Stimulated activated CD4-positive, alpha-beta T cell treated with anti-CD3 and anti-CD28 coated beads, Interleukin-4, amount 100 ng/mL, for 1 hour (primary cell): ENCODE measurements around the gene PEX5L.
"Not testable (repeated sequence)": the region's sequence is repeated elsewhere in the genome, so short reads cannot be mapped to it uniquely, and the experiment has no call there.

Experiments
- DNase-seq: peaks from one replicate; pipeline ENCODE4 v3.0.0-alpha.2; 2020

The PEX5L gene

DNA sequence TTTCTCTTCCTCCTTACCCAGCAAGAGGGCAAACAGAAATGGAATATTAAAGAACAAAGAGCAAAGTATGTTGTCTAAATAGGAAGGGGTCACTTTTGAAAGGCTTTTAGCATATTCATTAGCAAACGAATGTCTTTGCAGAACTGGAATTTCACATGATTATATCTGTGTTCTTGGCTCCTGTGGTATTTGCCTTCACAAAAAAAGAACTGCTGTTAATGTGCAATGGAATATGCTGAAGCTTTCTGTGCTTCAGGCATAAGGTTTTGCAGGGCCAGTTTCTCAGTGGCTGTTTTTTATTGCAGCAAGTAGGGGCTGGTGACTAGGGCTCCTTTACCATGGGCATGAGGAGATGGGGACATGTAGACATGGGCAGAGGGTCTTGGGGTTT lies 210.5 kb downstream of the PEX5L start:
- DNase-seq: no peak

DNA sequence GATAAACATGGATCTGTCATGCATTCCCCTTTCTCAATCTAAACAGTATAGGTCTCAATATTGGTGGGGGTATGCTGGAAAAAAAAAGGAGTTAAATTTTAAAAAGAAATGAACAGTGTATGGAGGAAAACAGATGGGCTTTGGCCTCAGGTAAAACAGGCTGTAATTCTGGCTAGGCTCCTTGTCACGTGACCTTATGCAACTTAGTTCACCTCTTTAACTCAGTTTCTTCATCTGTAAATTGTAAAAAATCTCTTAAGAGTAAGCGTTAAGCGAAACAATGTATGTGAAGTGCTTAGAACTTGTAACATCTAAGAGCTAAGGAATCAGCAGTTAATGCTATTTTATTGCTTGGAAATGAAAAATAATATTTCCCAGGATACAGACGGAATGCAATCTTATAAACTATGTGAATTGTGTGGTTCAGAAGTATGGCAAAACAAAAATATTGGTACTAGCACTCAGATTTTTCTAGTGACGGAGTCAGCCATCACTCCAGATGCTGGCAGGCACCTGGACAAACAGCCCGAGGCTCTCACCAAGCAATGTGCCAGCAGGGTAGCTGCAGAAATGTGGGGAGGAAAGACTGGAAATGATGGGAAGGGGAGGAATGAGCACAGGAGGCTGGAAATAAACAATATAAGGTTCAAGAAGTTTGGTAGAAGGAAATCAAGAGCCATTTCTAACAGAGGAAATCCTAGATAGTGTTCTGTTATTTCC lies 211.1 kb downstream of the PEX5L start:
- no peak for DNase-seq

DNA sequence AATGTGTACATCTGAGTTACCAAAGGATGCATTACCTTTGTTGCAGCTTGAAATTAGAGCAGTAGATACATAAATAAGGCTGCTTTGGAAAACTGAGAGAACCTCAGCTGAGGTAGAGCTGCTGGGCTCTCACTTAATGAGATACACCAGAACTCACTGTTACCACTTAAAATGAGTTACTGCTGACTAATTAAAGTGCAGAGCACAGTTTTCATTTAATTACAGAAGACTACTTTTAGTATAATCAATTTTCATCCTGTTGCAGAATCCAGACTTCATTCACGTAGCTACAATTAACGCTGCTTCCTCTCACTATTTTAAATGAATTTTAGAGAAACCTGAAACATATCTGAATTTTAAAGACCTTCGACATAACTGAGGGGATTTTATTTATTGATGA lies 214.4 kb downstream of the PEX5L start:
- DNase-seq: no peak

DNA sequence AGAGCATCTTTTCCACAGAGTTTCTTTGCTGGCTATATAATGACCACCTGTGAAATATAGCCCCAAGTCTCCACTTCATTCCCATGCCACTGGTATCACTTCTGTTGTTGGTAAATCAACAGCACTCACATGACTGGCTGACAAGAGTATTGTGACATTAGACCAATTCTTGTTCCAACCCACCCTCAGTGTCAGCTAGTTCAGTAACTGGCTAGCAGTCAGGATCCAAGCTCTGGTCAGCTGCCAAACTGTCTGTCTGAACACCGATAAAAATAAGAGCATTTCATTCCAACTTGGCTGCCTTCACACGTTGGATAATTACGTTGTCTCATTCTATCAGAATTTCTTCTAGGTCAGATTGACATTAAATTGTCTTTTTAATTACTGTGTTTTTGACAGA lies 217.4 kb downstream of the PEX5L start:
- DNase-seq: no peak

DNA sequence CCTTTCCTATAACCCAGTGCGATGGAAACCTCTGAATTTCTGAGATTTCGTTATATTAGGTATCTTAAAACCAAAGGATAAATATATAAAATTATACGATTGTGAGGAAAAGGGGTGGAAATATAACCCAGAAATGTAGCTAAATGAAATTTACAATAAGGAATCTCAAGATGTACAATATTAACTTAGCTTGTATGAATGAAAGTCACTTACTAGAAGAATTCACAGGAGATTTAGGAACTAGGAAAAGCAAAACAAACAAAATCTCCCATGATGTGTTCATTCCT lies 224.7 kb downstream of the PEX5L start:
- DNase-seq: no peak

DNA sequence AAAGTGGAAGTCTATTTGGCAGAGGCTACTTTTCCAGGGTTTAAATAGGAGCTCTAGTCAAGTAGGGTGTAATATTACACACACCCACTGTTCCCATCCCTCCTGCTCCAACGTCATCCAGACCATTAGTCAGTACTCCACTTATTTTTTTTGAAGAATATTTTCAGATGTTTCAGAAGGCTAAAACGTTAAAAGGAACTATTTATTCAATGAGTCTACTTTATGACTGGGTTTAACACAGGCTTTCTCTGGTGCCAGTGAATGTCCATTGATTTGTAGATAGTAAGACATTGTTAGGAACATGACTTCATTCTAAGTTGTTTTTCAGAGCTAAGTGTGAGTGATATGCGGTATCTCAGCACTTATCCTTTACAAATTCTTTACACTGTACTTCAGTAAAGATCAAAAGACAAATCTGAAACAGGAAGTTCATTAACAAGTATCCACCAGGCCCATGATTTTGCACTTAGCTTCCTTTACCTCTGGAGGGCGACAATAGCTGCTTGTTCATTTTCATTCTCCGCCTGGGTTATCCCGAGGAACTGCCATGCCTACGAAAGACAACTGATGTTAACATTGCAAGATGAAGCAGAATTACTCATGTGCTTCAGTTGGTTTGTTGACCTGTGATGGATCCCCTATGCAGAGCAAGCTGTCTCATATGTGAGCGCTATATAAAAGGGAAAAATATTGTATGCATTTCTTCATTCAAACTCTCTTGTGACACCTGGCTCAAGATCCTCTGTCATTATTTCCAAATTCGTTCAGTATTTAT lies 225.2 kb downstream of the PEX5L start:
- DNase-seq: no peak

DNA sequence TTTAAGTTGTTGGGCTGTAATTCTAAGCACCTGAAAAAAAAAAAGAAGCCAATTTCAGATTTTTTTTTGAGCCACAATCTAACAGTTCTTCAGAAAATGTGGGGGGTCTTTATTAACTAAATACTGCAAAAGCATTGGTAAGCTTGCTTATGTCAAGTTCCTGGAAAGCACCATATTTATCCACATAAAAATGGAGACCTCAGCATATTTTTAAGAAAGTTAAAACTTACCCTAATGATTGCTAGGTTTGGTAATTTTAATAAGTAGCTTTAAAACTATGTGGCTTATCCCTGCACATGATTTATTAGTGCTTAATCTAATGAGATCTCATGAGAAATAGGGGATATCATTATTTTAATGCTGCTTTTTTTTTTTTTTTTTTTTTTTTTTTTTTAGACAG lies 227.1 kb downstream of the PEX5L start:
- no peak for DNase-seq

DNA sequence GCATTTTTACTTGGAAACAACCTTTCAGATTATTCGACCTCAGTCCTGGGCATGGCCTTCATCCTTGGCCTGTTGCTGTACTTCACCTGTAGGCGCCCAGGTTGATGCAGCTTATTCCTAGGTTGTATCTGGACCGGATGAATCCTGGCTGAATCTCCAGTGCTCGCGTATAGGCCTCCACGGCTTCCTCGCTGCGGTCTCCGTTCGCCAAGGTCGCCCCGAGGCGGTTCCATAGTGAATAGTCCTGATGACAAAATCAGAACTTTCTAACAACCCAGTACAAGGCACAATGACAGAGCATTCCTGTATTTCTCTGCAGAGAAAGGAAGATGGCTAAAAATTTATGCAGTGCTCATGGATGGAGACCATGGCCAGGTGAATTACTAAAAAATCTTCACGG lies 229.1 kb downstream of the PEX5L start:
- no peak for DNase-seq

DNA sequence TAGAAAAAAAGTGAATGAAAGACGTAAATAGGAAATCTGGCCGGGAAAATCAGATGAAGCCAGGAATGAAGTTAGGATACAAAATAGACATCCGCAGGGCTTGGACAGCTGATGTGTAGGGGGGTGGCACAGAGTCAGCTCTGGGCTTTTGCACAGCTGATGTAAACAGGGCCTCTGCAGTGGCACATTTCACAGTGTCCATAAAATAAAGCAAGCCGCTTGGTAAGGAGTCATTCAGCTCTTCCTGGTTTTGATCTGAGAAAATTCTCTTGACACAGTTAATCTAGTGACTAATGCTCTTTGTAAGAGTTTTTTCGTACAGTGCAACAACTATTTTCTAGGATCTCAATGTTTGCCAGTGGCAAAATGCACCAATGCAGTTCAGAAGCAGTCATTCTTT lies 230.6 kb downstream of the PEX5L start:
- no peak for DNase-seq

DNA sequence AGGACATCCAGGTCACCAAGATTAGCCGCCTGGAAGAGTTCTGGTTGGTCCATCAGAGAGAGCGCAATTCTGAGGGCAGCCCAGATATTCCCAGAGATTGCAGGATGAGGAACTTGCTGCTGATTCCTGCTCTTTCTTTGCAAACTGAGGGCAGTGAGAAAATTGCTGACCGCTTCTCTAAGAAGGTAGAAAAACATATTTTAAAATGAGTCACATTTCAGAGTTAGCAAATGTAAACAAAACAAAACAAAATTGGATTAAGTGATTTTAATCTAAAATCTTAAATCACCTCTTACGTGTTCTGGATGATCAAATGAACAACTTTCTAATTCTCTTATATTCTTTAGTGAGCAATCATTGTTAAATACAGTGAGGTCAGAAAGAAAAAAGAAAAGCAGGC lies 234.9 kb downstream of the PEX5L start:
- DNase-seq: no peak

DNA sequence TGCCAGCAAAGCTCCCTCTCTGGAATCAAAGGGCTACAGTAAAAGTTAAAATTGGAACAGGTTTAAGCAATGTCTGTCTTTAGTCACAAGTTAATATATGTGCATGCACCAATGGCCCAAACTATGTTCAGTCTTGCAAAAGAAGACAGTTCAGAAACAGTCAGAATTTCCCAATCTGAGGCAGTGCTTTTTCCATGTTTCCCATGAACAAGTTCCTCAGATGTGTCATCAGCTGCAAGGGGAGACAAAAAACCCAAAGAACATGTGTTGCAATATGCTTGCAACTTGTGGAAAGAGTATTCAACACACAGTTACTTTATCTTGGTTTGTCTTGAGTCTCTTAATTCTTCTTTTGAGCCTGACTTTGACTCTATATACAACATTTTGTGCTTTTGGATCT lies 235.5 kb downstream of the PEX5L start:
- DNase-seq: no peak

DNA sequence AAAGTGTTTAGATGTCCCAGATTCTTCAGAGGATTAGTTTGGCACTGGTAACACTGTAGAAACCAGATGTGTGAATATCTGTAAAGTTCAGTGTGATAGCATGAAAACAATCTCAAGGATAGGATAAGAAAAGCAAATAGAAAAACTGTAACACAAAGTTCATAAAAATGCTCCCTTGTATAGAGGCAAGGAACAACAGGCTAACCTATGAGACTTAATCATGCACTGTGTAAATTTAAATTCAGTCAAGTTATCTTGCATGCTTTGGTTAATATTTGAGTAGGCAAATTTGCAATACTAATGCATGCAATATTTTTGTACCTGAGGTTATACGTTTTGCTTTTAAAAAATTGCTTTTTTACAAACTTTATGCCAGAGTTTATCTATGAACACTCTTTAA lies 239.5 kb downstream of the PEX5L start:
- DNase-seq: no peak

DNA sequence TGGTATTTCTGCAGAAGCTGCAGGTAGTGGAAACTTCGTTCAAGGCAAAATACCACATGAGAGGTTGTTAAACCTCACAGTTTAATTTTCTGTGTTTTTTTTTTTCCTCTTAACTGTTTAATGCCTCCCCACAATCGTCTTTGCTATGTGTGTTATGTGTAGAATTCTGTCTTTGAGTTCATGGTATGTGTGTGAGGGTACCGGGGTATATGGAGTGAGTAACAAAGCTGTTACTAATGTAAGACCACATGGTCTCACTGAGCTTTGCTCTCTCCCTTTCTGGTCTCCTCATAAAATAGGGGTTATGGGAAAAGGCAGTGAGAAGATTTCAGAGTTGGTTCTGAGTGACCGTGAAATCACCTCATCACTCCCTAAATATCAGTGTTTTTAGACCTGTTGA lies 240.3 kb downstream of the PEX5L start:
- no peak for DNase-seq

DNA sequence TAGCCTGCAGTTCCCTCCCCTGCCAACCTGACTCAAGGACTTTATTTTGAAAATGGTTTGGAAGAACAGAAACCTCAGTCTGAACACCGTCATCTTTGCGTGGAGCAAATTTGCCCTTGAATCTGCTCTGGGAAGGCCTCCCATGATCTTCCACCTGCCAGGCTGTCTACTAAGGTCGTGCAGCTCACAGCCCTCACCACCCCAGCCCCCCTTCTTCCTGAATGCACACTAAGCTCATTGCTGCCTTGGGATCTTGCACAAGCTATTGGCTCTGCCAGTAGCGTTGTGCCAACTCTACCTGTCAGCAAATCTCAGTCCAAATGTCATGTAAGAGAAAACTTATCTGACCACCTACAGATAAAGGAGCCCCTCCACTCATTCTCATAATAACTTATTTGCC lies 242.4 kb downstream of the PEX5L start:
- no peak for DNase-seq

DNA sequence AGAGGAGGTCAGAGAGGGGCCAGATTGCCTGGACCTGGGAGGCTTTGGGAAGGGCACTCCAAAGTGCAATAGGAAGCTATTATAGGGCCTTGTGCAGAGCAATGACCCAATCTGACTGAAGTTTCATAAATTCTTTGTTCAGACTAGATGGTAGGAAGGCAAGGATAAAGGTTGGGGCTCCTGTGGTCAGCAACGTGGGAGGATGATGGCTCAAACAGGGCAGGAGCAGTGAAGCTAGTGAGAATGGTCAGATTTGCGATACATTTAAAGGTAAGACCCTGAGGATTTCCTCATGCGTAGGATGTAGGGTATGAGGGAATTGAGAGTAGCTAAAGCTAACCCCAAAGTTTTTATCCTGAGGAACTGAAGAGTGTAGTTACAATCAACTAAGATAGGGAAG lies 244.9 kb downstream of the PEX5L start:
- DNase-seq: no peak

DNA sequence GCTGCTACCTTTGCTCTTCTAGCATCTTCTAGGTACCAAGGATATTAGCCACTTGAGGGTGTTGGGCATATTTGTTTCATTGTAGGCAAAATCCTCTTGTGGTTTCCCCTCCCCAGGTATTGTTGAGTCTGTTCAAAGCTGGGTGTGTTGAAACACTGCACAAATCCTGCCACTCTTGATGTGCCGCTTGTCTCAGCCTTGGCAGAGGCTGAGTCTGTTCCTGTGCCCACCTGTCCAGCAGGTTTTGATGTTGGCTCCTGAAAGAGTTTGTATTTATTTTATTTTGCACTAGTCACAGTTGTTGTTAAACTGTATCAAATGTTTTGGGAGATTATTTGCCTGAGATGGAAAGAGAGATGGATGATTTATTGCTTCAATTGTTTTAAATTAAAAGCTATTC lies 247.7 kb downstream of the PEX5L start:
- DNase-seq: no peak

DNA sequence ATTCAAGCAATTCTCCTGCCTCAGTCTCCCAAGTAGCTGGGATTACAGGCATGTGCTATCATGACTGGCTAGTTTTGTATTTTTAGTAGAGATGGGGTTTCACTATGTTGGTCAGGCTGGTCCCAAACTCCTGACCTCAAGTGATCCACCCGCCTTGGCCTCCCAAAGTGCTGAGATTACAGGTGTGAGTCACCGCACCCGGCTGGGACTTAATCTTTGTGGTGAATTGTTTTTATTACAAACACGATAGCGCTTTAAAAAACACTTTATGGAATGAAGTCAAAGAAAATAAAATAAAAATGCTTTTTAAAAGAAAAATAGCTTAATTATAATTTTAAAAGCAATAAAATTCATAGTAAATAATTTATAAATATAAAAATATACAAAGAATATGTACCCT lies 253.9 kb downstream of the PEX5L start:
- not testable (repeated sequence) for DNase-seq

DNA sequence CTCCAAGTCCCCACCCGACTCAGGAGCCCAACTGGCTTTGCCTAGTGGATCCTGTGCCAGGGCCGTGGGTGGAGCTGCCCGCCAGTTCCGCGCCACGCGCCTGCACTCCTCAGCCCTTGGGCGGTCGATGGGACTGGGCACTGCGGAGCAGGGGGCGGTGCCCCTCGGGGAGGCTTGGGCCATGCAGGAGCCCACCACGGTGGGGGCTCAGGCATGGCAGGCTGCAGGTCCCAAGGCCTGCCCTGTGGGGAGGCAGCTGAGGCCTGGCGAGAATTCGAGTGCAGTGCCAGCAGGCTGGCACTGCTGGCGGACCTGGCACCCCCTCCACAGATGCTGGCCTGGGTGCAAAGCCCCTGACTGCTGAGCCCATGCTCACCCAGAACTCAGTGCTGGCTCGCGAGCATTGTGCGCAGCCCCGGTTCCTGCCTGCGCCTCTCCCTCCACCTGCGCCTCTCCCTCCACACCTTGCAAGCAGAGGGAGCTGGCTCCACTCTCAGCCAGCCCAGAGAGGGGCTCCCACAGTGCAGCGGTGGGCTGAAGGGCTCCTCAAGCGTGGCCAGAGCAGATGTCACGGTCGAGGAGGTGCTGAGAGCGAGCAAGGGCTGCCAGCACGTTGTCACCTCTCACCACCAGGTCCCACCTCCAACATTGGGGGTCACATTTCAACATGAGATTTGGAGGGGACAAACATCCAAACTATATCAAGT lies 261.2 kb downstream of the PEX5L start:
- DNase-seq: no peak

DNA sequence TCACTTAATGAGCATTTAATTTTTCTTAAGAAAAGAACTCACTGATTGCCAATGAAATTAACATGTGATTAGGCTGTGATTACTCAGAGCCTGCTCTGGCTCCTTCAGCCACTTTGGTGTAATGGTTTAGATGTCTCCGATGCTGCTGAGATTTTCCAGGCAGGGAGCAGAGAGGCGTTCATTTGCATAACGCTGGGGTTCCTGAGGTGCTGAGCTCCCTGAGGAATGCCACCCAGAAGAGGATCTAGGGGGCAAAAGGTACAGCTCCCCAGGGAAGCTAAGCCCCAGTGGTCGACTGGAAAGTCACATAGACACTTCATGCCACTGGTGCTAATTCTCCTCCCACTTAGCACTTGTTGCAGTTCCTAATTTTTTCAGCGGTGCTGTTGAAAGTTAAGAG lies 264.4 kb downstream of the PEX5L start:
- no peak for DNase-seq

DNA sequence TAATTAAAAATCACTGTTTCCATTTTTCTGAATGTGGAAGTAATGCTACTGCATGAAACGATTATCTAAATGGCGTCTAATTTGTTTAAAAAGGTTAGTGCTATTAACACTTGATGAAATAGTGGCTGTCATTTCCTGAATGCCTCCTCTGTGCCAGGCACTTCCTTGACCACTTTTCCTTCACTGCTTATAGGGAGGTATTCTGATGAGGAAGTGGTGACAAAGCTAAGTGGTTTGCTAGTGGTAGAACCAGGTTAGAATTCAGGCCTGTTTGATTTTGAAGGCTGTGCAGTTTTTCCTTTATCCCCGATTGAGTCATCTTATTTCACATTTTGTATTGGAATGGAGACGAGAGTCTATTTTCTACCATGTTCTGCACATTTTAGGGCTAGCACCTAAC lies 264.9 kb downstream of the PEX5L start:
- DNase-seq: no peak

DNA sequence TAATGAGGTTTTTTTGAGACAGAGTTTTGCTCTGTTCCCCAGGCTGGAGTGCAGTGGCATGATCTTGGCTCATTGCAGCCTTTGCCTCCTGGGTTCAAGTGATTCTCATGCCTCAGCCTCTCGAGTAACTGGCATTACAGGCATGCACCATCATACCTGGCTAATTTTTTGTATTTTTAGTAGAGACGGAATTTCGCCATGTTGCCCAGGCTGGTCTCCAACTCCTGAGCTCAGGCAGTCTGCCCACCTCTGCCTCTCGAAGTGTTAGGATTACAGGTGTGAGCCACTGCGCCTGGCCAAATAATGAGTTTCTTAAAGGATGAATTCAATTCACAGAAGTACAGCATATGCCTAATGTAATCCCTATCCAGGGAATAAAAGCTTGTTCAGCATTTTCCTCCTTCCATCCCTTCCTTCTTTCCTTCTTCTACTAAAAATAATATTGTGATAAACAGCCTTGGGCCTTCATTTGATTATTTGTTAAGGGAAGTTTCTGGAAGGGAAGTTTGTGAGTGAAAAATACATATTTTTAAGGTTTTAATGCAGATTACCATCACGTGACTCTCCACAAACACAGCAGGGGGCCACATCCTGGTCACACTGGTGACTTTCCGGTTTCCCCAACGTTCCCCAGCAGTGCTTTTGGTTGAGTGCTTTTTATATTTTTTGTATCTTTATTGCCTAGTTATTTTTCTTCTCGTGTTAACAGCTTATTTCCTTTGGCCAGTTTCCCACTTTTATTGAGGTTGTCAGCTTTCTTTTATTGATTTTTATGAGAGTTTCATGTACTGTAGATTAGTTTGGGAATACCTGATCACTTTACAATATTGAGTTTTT lies 267.1 kb downstream of the PEX5L start:
- DNase-seq: no peak

DNA sequence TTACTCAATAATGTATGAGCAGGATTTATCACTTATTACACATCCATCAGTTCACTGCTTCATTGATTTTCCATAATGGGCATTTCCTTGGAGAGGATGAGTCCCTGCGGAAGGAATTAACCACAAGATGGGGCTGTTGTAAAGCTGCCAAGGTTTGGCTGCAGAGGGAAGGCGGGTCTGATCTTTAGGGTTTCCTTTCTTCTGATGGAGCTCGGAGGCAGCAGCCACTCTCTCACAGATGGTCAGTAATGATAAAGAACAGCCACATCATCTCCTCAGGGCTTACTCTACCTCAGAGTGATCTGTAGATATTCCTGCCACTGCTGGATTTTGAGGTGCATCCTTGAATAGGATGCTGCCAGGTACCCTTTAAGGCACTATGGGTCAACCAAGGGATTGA lies 268.7 kb downstream of the PEX5L start:
- DNase-seq: no peak

DNA sequence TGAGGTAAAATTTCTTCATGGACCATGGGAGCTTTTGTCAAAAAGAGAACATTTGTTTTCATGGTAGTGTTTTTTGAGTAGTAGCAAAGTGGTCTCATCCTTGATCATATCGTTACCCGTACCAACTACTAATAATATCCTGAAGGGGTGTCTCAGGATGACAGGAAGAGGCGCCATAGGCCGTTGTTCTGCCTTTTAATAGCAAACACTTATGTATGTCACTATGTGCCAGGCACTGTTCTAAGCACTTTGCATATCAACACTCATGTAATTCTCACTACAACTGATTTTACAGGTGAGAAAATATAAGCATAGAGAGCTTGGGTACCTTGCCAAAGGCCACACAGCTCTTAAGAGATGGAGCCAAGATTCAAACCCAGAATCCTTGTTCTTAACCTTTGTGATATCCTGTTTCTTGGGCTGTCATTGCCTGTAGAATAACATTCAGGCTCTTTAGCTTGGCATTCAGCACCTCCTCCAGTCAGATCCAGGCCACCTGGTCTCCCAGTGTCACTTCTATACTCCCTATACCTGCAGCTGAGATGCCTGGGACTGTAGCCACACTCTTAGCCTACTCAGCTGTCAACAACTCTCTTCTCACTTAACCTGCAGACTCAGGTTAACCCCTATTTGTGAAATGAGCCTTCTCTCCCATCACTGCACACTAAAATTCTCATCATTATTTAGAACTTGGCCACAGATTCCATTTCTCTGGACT lies 270.2 kb downstream of the PEX5L start:
- DNase-seq: no peak
